ENCODE data around the gene DUSP22.

- TF ChIP-seq CTCF (conservative IDR thresholded peaks at IDR 0.05; ENCODE audit: low read depth in 2 of 2) (no peak), EZH2 (IDR thresholded peaks at IDR 0.05; ENCODE audit: low read depth, unreplicated experiment) (no peak), EZH2phosphoT487 (IDR thresholded peaks at IDR 0.05; ENCODE audit: unreplicated experiment) (no peak), POLR2AphosphoS5 (IDR thresholded peaks at IDR 0.05; ENCODE audit: low read depth) (no peak)
Measured at GRCh38 chr6:324729-325125, 32.4 kb downstream of the DUSP22 start.
